Suprapubic skin (tissue), 4 donors: Measurements from ENCODE around the gene ATP11B.

Experiments used
- EP300 ChIP-seq: sonication (generic); formaldehyde crosslinking; IDR thresholded peaks from one replicate; pipeline ENCODE4 v1.6.1; 2017; ENCODE audit warnings: antibody characterized with exemption
- POLR2A ChIP-seq, 2 donors: fragments of 450-650 bp; IDR thresholded peaks; one replicate each; pipeline ENCODE4 v1.6.1; 2017; ENCODE audit warnings: antibody characterized with exemption in 2 of 2, mild to moderate bottlenecking in 2 of 2, moderate library complexity in 2 of 2
- POLR2AphosphoS5 ChIP-seq, 3 donors: sonication (generic); formaldehyde crosslinking; IDR thresholded peaks; one replicate each; pipeline ENCODE4 v1.6.1; 2017; ENCODE audit warnings: antibody characterized with exemption in 3 of 3
- TF ChIP-seq, protein P1 (sequence below), 2 donors: fragments of 200-600 bp in 1 of 2; fragments of 450-650 bp in 1 of 2; sonication (generic) in 1 of 2; IDR thresholded peaks; one replicate each; pipeline ENCODE4 v1.5.1; 2016 to 2019; ENCODE audit warnings: antibody characterized with exemption in 2 of 2, mild to moderate bottlenecking in 1 of 2, moderate library complexity in 1 of 2

DNA sequence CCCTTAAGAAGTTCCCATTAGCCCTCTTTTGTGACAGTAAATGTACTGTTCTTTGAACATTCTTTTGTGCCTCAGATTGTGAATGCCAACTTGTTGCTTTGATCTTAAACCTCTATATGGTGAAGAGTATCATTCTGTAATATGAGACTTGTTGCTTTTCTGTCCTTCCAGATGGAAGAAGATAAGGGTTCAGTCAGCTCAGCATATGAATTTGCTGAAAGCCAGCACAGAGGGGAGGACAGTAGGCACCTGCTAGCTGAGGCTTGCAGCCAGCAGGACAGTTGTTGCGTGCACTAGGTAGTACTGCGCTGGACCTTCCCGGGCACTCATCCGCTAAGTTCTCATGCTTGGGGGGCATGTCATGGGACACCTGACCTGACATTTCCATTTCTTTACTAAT, 112.3 kb downstream of the ATP11B start:
- TF ChIP-seq, protein P1, sequence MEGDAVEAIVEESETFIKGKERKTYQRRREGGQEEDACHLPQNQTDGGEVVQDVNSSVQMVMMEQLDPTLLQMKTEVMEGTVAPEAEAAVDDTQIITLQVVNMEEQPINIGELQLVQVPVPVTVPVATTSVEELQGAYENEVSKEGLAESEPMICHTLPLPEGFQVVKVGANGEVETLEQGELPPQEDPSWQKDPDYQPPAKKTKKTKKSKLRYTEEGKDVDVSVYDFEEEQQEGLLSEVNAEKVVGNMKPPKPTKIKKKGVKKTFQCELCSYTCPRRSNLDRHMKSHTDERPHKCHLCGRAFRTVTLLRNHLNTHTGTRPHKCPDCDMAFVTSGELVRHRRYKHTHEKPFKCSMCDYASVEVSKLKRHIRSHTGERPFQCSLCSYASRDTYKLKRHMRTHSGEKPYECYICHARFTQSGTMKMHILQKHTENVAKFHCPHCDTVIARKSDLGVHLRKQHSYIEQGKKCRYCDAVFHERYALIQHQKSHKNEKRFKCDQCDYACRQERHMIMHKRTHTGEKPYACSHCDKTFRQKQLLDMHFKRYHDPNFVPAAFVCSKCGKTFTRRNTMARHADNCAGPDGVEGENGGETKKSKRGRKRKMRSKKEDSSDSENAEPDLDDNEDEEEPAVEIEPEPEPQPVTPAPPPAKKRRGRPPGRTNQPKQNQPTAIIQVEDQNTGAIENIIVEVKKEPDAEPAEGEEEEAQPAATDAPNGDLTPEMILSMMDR (IDR thresholded peaks at IDR 0.05): no peak
- no peak for TF ChIP-seq POLR2AphosphoS5 (IDR thresholded peaks at IDR 0.05)
- TF ChIP-seq POLR2A (IDR thresholded peaks at IDR 0.05): no peak
- no peak for TF ChIP-seq EP300
